ENCODE measurements around the gene NAA20.
"Not testable (repeated sequence)": the region's sequence is repeated elsewhere in the genome, so short reads cannot be mapped to it uniquely, and the experiment has no call there.

Gene NAA20

DNA sequence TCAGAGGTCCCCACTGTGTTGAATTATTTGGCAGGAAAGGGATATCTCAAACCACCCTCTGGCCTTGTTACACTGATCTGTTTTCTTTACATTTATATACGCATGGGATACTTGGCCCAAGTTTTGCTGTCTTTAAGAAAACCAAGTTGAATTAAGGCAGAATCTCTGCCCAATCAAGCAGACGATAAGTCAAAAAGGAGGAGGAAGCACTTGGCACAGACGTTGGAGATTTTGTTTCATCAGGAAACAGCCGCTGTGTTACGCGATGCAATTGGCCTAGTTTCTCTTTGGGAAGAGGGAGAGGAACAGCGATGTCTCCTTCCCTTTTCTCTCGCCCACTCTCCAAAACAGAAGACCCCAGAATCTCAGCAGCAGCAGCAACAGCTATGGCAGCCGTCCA, 20.2 kb upstream of the NAA20 start:
- TF ChIP-seq, protein P1, sequence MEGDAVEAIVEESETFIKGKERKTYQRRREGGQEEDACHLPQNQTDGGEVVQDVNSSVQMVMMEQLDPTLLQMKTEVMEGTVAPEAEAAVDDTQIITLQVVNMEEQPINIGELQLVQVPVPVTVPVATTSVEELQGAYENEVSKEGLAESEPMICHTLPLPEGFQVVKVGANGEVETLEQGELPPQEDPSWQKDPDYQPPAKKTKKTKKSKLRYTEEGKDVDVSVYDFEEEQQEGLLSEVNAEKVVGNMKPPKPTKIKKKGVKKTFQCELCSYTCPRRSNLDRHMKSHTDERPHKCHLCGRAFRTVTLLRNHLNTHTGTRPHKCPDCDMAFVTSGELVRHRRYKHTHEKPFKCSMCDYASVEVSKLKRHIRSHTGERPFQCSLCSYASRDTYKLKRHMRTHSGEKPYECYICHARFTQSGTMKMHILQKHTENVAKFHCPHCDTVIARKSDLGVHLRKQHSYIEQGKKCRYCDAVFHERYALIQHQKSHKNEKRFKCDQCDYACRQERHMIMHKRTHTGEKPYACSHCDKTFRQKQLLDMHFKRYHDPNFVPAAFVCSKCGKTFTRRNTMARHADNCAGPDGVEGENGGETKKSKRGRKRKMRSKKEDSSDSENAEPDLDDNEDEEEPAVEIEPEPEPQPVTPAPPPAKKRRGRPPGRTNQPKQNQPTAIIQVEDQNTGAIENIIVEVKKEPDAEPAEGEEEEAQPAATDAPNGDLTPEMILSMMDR (conservative IDR thresholded peaks at IDR 0.05; ENCODE audit: low read length) = no peak
- H3K4me3 ChIP-seq (ENCODE audit: low read length) = no peak overlapping the region

DNA sequence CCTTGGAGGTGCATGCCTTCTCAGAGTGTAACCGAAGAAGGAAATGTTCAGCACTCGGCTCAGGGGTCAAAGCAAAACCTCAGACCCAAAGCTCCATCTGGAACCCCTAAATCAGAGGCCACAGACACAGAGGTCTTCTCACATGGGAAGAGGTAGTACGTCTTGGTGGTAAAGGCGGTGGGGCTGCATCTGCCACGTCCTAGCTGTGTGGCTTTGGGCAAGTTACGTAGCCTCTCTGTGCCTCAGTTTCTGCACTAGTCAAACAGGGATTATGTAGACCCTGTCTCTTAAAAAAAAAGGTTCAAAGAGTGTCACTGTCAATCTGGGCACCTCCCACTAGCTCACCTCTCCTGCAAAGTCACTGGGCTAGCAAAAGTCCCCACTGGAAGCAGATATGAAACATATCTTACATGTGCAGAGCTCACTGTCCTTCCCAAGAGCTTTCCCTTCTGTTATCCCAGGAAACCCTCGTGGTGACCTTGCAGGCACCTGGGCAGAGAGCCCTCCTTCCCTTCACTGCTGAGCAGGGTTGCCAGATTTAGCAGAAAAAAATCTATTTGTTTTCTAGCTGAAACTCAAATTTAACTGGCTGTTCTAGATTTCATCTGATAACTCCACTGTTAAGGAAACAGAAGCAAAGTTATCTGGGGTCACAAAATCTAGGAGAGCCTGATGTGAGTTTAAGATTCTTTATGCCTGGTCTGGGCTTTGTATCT, 18.0 kb upstream of the NAA20 start:
- DNase-seq (ENCODE audit: low read depth) = no peak
- H3K4me3 ChIP-seq (ENCODE audit: low read length) = no peak overlapping the region
- TF ChIP-seq, protein P1 (conservative IDR thresholded peaks at IDR 0.05; ENCODE audit: low read length) = no peak

More for the DNA sequence above, 20.2 kb upstream of the NAA20 start:
- DNase-seq (ENCODE audit: low read depth) = no peak

GRCh38 chr20:20000211-20000968, 16.8 kb upstream of the NAA20 start:
- TF ChIP-seq, protein P1 (conservative IDR thresholded peaks at IDR 0.05; ENCODE audit: low read length) = no peak
- H3K4me3 ChIP-seq (ENCODE audit: low read length) = no peak overlapping the region
- DNase-seq (ENCODE audit: low read depth) = no peak

DNA sequence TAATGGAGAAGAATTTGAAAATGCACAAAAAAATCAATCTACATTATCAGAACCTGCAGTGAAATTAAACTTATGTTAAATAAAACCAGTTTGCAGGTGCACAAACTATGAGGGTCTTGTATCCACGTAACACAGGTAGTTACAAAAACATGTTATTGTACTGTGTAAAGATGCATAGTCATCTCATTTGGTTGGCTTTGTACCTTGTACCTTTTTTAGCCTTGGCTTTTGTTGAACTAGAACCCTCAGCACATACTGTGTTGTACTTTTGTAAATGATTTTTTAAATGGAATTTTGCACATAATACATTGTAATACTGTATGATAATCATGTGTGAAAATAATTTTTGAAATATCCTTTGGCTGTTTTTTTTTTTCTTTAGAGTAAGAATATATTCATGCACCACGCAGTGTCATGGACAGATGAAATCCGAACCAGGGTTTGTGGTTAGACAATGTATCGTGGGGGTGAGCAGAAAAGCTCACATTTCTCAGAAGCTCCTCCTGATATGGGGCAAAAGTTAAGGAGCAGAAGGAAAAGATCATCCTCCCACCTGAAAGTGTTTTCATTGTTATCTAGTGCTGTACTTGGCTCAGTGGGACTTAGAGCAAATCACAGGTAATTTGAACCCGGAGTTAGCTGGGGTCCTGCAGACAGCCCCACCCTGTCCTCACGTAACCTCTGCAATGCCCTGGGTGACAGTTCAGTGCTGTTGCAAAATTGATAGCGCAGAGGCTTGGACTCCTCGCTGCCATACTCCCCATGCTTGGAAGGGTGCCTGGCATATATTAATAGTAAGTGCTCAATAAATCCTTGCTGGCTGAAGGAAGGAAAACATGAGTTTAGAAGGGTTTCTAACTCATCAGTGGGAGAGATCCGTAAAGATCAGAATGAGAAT, 14.8 kb upstream of the NAA20 start:
- TF ChIP-seq, protein P1 (conservative IDR thresholded peaks at IDR 0.05; ENCODE audit: low read length) = no peak
- DNase-seq (ENCODE audit: low read depth) = no peak
- H3K4me3 ChIP-seq (ENCODE audit: low read length) = no peak overlapping the region

- no peak overlapping the region for H3K4me3 ChIP-seq (ENCODE audit: low read length)
- TF ChIP-seq, protein P1 (conservative IDR thresholded peaks at IDR 0.05; ENCODE audit: low read length) = no peak
- DNase-seq (ENCODE audit: low read depth) = no peak
These were observed 13.9 kb upstream of the NAA20 start for GRCh38 chr20:20003031-20003954.

DNA sequence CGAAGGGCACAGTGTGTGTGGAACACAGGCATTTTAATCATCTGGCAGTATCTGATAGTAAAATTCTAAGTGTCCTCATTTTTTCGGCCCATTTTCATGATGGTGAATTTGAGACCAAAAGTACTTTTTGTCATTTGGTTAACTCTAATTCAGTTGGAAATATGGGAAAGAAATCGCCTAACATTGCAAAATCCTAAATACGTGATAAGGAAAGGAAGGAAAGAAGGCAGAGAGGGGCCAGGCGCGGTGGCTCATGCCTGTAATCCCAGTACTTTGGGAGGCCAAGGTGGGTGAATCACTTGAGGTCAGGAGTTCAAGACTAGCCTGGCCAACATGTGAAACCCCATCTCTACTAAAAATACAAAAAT, 13.2 kb upstream of the NAA20 start:
- H3K4me3 ChIP-seq (ENCODE audit: low read length); DNase-seq (ENCODE audit: low read depth): not testable (repeated sequence)

Data from AG10803 (cell line).